HG02588 (cell line): ENCODE results near the gene SCUBE2.
"Not testable (repeated sequence)": the region's sequence is repeated elsewhere in the genome, so short reads cannot be mapped to it uniquely, and the experiment has no call there.

Source experiments
- ATAC-seq: cut with Tn5 transposase; IDR thresholded peaks from one replicate; pipeline ENCODE4 v1.9.1; 2021; ENCODE audit warnings: mild to moderate bottlenecking, moderate library complexity; ENCODE audit not compliant: unreplicated experiment

The SCUBE2 gene

GRCh38 chr11:9109858-9110731 is 18.7 kb upstream of the SCUBE2 start:
- ATAC-seq, result no peak

GRCh38 chr11:9104580-9104979 is 13.2 kb upstream of the SCUBE2 start:
- no peak for ATAC-seq

GRCh38 chr11:9103542-9104276 is 12.3 kb upstream of the SCUBE2 start:
- no peak for ATAC-seq

- ATAC-seq, result no peak
Observed at GRCh38 chr11:9099617-9100016, 8.2 kb upstream of the SCUBE2 start.

GRCh38 chr11:9098455-9098854 is 7.1 kb upstream of the SCUBE2 start:
- ATAC-seq, result not testable (repeated sequence)

- ATAC-seq, result not testable (repeated sequence)
Observed at GRCh38 chr11:9097186-9097943, 6.0 kb upstream of the SCUBE2 start.

GRCh38 chr11:9096427-9096826 is 5.0 kb upstream of the SCUBE2 start:
- ATAC-seq, result no peak

- no peak for ATAC-seq
Observed at GRCh38 chr11:9095421-9095820, 4.0 kb upstream of the SCUBE2 start.

- no peak for ATAC-seq
Observed at GRCh38 chr11:9094420-9094819, 3.0 kb upstream of the SCUBE2 start.

- no peak for ATAC-seq
Observed at GRCh38 chr11:9092853-9093778, 1.7 kb upstream of the SCUBE2 start.

- no peak for ATAC-seq
Observed at GRCh38 chr11:9092072-9092471, 673 bp upstream of the SCUBE2 start.

- ATAC-seq, result no peak
Observed at GRCh38 chr11:9090488-9091043, 833 bp downstream of the SCUBE2 start.

GRCh38 chr11:9089636-9090035 is 1.8 kb downstream of the SCUBE2 start:
- no peak for ATAC-seq

GRCh38 chr11:9089061-9089460 is 2.3 kb downstream of the SCUBE2 start:
- no peak for ATAC-seq

- no peak for ATAC-seq
Observed at GRCh38 chr11:9082575-9082974, 8.8 kb downstream of the SCUBE2 start.

GRCh38 chr11:9081153-9081552 is 10.2 kb downstream of the SCUBE2 start:
- no peak for ATAC-seq

GRCh38 chr11:9078113-9079086 is 13.0 kb downstream of the SCUBE2 start:
- no peak for ATAC-seq

- ATAC-seq, result no peak
Observed at GRCh38 chr11:9077164-9077563, 14.2 kb downstream of the SCUBE2 start.

- ATAC-seq, result no peak
Observed at GRCh38 chr11:9076661-9077060, 14.7 kb downstream of the SCUBE2 start.
